Loucy (cell line): ENCODE results near the gene C12orf57.

ENCODE experiments used
- EZH2phosphoT487 ChIP-seq: fragments of 200-600 bp; IDR thresholded peaks from 2 replicates; pipeline ENCODE4 v1.6.1; 2018; ENCODE audit warnings: antibody characterized with exemption, mild to moderate bottlenecking, moderate library complexity, borderline replicate concordance
- TF ChIP-seq, protein P1 (sequence below): fragments of 200-600 bp; sonication (generic); conservative IDR thresholded peaks from 2 replicates; pipeline ENCODE4 v1.5.1; 2014; ENCODE audit warnings: mild to moderate bottlenecking, antibody characterized with exemption, low read length

DNA sequence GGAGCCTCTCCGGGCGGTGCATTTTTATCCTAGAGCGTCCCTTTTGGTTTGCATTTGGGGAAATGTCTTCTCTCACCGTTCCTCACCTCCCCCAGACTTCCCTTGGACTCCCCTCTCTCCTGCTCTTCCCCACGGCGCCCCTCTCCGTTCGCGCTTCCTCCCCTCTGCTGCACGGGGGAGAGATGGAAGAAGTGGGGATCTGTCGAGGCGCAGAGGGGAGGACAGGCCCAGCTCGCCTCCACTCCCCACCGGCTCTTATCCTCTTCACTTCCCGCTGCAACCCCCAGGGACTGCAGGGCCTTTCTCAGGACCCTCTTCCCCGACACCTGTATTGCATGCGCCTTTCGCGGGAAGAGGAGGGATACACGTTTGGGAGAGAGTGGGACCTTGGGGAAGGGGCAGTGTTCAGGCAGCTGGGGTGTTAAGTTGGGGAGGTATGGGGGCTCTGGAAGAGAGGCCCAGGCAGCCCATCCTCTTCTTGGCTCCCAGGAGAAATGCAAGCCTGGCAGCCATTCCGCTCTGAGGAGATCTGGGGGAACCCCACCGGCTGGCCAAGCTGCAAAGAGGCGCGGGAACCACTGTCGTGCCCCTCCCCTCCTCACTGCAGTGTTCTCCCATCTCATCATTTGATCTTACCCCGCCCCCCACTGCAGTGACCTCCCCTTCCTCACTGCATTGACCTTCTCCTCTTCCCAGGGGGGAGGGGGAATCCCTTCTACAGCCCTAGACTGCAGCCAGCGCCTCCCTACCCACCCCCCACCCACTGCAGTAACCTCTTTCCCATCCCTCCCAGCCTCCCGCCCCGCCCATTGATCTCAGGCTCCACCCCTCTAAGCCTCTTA lies 28.7 kb upstream of the C12orf57 start:
- TF ChIP-seq EZH2phosphoT487 = no peak
- TF ChIP-seq, protein P1, sequence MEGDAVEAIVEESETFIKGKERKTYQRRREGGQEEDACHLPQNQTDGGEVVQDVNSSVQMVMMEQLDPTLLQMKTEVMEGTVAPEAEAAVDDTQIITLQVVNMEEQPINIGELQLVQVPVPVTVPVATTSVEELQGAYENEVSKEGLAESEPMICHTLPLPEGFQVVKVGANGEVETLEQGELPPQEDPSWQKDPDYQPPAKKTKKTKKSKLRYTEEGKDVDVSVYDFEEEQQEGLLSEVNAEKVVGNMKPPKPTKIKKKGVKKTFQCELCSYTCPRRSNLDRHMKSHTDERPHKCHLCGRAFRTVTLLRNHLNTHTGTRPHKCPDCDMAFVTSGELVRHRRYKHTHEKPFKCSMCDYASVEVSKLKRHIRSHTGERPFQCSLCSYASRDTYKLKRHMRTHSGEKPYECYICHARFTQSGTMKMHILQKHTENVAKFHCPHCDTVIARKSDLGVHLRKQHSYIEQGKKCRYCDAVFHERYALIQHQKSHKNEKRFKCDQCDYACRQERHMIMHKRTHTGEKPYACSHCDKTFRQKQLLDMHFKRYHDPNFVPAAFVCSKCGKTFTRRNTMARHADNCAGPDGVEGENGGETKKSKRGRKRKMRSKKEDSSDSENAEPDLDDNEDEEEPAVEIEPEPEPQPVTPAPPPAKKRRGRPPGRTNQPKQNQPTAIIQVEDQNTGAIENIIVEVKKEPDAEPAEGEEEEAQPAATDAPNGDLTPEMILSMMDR = no peak
